PC-9 (cell line): ENCODE measurements around the gene AIFM1.

ENCODE experiments used
- CTCF ChIP-seq: fragments of 200-600 bp; sonication (generic); conservative IDR thresholded peaks from 2 replicates; pipeline ENCODE4 v1.6.1; 2017; ENCODE audit warnings: mixed run types, antibody characterized with exemption, mild to moderate bottlenecking, moderate library complexity
- EZH2 ChIP-seq: fragments of 200-600 bp; sonication (generic); IDR thresholded peaks from 2 replicates; pipeline ENCODE4 v1.8.0; 2017; ENCODE audit warnings: antibody characterized with exemption, low read depth

- no peak for TF ChIP-seq EZH2
- 0 out of 2 replicates have a peak, but pooled peaks have one; percentile 30 for TF ChIP-seq CTCF
Measured at GRCh38 chrX:130144509-130144908, 21.1 kb downstream of the AIFM1 start.
